SU-DHL-6 (cell line): ENCODE results near the gene FRK.

ENCODE experiments used
- H2AFZ ChIP-seq: fragments of 200-600 bp; sonication (generic); 2 replicates; pipeline ENCODE4 v1.6.1; 2014; ENCODE audit warnings: low read depth, mild to moderate bottlenecking, moderate library complexity, mixed read lengths, antibody characterized with exemption, low read length; ENCODE audit not compliant: severe bottlenecking
- H3F3A ChIP-seq: fragments of 200-600 bp; shearing (Covaris generic); 2 replicates; pipeline ENCODE4 v1.6.0; 2016; ENCODE audit warnings: antibody characterized with exemption, mild to moderate bottlenecking; ENCODE audit not compliant: insufficient read depth
- H3K27ac ChIP-seq: fragments of 200-600 bp; sonication (generic); 2 replicates; pipeline ENCODE4 v1.5.1; 2016; ENCODE audit warnings: low read depth, mild to moderate bottlenecking, low read length, moderate library complexity, mixed read lengths
- H3K27me3 ChIP-seq: fragments of 200-600 bp; sonication (generic), shearing (Covaris generic); 2 replicates; pipeline ENCODE4 v1.6.0; 2014; ENCODE audit warnings: mild to moderate bottlenecking, low read length
- H3K36me3 ChIP-seq: fragments of 200-600 bp; sonication (generic); 2 replicates; pipeline ENCODE4 v1.6.1; 2014; ENCODE audit warnings: mild to moderate bottlenecking, low read length, mixed read lengths
- H3K4me2 ChIP-seq: fragments of 300-600, 200-600 bp; shearing (Covaris generic), sonication (generic); 2 replicates; pipeline ENCODE4 v1.6.0; 2014; ENCODE audit warnings: low read length, low read depth, mild to moderate bottlenecking; ENCODE audit not compliant: poor library complexity, severe bottlenecking
- H3K4me3 ChIP-seq: fragments of 200-600 bp; sonication (generic); 2 replicates; pipeline ENCODE4 v1.5.1; 2014; ENCODE audit warnings: antibody characterized with exemption, low read length, mild to moderate bottlenecking, mixed read lengths; ENCODE audit not compliant: insufficient read depth, poor library complexity, severe bottlenecking
- H3K79me2 ChIP-seq: fragments of 200-600 bp; sonication (generic); 2 replicates; pipeline ENCODE4 v1.6.1; 2014; ENCODE audit warnings: mild to moderate bottlenecking, low read length, moderate library complexity; ENCODE audit not compliant: insufficient read depth
- H3K9ac ChIP-seq: fragments of 200-600 bp; sonication (generic); 2 replicates; pipeline ENCODE4 v1.7.0; 2014; ENCODE audit warnings: mild to moderate bottlenecking, low read length
- H3K9me2 ChIP-seq: fragments of 200-600 bp; sonication (generic); replicated peaks from 2 replicates; pipeline ENCODE4 v1.6.1; 2014; ENCODE audit warnings: low read length; ENCODE audit not compliant: insufficient read depth
- H3K9me3 ChIP-seq: fragments of 200-600 bp; sonication (generic); 2 replicates; pipeline ENCODE4 v1.6.1; 2014; ENCODE audit warnings: low read length, mixed read lengths; ENCODE audit not compliant: insufficient read depth
- H4K20me1 ChIP-seq: fragments of 200-600 bp; sonication (generic); 2 replicates; pipeline ENCODE4 v1.6.1; 2014; ENCODE audit warnings: low read depth, mild to moderate bottlenecking, antibody characterized with exemption, low read length, moderate library complexity, mixed read lengths
- EZH2phosphoT487 ChIP-seq: fragments of 200-600 bp; sonication (generic), shearing (Covaris generic); conservative IDR thresholded peaks from 2 replicates; pipeline ENCODE4 v1.6.1; 2018; ENCODE audit warnings: mild to moderate bottlenecking, antibody characterized with exemption, low read length, moderate library complexity, mixed read lengths
- TF ChIP-seq, protein P1 (sequence below): fragments of 200-600 bp; sonication (generic); IDR thresholded peaks from one replicate; pipeline ENCODE4 v1.5.1; 2017; ENCODE audit warnings: antibody characterized with exemption, mild to moderate bottlenecking, low read length, moderate library complexity; ENCODE audit not compliant: insufficient read depth, poor library complexity, severe bottlenecking

Gene FRK

DNA sequence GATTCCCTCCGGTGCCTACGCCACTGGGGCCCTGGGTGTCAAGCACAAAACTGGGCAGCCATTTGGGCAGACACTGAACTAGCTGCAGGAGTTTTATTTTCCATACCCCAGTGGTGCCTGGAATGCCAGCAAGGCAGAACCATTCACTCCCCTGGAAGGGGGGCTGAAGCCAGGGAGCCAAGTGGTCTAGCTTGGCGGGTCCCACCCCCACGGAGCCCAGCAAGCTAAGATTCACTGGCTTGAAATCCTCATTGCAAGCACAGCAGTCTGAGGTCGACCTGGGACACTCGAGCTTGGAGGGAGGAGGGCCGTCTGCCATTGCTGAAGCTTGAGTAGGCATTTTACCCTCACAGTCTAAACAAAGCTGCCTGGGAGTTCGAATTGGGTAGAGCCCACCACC lies 125.3 kb downstream of the FRK start:
- Histone ChIP-seq H3K4me3 (no peak overlapping the region), H3K27me3 (no peaks in the 10 kb centered on the region), H3K27ac (no peak overlapping the region), H3K4me2 (no peak overlapping the region), H3F3A (no peaks in the 10 kb centered on the region), H2AFZ (no peak overlapping the region), H3K9me2 (no peaks in the 10 kb centered on the region), H3K79me2 (no peaks in the 10 kb centered on the region), H3K9me3 (no peaks in the 10 kb centered on the region), H4K20me1 (no peaks in the 10 kb centered on the region), H3K36me3 (no peaks in the 10 kb centered on the region), H3K9ac (no peak overlapping the region)
- TF ChIP-seq EZH2phosphoT487, result no peak
- TF ChIP-seq, protein P1, sequence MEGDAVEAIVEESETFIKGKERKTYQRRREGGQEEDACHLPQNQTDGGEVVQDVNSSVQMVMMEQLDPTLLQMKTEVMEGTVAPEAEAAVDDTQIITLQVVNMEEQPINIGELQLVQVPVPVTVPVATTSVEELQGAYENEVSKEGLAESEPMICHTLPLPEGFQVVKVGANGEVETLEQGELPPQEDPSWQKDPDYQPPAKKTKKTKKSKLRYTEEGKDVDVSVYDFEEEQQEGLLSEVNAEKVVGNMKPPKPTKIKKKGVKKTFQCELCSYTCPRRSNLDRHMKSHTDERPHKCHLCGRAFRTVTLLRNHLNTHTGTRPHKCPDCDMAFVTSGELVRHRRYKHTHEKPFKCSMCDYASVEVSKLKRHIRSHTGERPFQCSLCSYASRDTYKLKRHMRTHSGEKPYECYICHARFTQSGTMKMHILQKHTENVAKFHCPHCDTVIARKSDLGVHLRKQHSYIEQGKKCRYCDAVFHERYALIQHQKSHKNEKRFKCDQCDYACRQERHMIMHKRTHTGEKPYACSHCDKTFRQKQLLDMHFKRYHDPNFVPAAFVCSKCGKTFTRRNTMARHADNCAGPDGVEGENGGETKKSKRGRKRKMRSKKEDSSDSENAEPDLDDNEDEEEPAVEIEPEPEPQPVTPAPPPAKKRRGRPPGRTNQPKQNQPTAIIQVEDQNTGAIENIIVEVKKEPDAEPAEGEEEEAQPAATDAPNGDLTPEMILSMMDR, result no peak

DNA sequence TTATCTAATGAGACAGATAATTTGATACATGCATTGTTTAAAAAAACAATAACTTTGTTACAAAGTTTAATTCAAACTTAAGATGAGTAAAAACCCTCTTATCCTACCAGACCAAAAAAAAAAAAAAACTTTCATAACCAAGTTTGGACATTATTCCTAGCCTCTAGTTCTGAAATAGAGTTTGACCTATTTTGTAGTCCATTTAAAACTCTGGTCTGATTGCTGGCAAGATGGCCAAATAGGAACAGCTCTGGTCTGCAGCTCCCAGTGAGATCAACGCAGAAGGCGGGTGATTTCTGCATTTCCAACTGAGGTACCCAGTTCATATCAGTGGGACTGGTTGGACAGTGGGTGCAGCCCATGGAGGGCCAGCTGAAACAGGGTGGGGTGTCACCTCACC lies 125.9 kb downstream of the FRK start:
- H4K20me1 ChIP-seq, result no peaks in the 10 kb centered on the region
- TF ChIP-seq, protein P1, result no peak
- TF ChIP-seq EZH2phosphoT487, result no peak
- no peaks in the 10 kb centered on the region for H3K27me3 ChIP-seq
- no peaks in the 10 kb centered on the region for H3K36me3 ChIP-seq
- no peaks in the 10 kb centered on the region for H3K9me3 ChIP-seq
- H3K9ac ChIP-seq, result no peak overlapping the region
- H2AFZ ChIP-seq, result no peak overlapping the region
- no peak overlapping the region for H3K27ac ChIP-seq
- H3K9me2 ChIP-seq, result no peaks in the 10 kb centered on the region
- no peak overlapping the region for H3K4me2 ChIP-seq
- H3F3A ChIP-seq, result no peaks in the 10 kb centered on the region
- no peaks in the 10 kb centered on the region for H3K79me2 ChIP-seq
- H3K4me3 ChIP-seq, result no peak overlapping the region

DNA sequence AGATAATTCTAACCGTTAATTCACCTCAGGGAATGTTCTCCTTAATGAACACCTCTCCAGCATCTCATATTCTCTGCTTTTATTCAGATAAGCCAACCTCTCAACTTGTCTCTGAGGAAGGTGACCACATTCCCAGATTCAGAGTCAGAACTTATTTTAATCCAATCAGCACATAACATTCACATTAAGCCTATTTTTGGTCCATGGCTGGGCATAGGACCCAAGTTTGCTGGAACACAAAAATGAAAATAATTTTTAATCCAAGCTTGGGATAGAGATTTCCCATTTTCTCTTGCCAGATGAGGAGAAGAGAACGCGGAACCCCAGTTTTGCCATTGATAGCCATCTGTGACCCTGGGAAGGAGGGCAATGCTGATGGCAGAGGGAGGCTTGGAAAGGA lies 126.5 kb downstream of the FRK start:
- Histone ChIP-seq H3K79me2 (no peaks in the 10 kb centered on the region), H3K9me3 (no peaks in the 10 kb centered on the region), H3K27ac (no peak overlapping the region), H2AFZ (no peak overlapping the region), H3F3A (no peaks in the 10 kb centered on the region), H3K36me3 (no peaks in the 10 kb centered on the region), H3K27me3 (no peaks in the 10 kb centered on the region), H3K4me3 (no peak overlapping the region), H3K9ac (no peak overlapping the region), H4K20me1 (no peaks in the 10 kb centered on the region), H3K9me2 (no peaks in the 10 kb centered on the region), H3K4me2 (no peak overlapping the region)
- TF ChIP-seq EZH2phosphoT487, result no peak
- TF ChIP-seq, protein P1, result no peak
